HEK293 (cell line): Measurements from ENCODE around the gene SLC6A3.

Experiments used
- CTCF ChIA-PET: fragments of 350-600 bp; formaldehyde crosslinking; extraction: SDS; loops from one replicate; lab custom pipeline; 2021; ENCODE audit warnings: antibody characterized with exemption; lab: Yijun Ruan, JAX
- POLR2A ChIA-PET: fragments of 300-600 bp; formaldehyde crosslinking; extraction: SDS; loops from one replicate; lab custom pipeline; 2020; ENCODE audit warnings: antibody characterized with exemption, inconsistent platforms; lab: Yijun Ruan, JAX
- H3K27ac ChIP-seq: fragments of 200-500 bp; sonication (Bioruptor generic); 2 replicates; pipeline ENCODE4 v1.5.1; 2014; ENCODE audit warnings: low read depth, low read length, control low read depth, inconsistent platforms; ENCODE audit errors: extremely low read depth
- H3K36me3 ChIP-seq, 2 experiments: fragments of 200-500 bp in 1 of 2; sonication (Bioruptor generic) in 1 of 2; 1 replicate in 1 of 2; 2 replicates in 1 of 2; pipeline ENCODE4 v1.5.1; 2014 to 2017; ENCODE audit warnings: inconsistent platforms in 2 of 2, low read length in 2 of 2; ENCODE audit not compliant: control insufficient read depth in 2 of 2, insufficient read depth in 1 of 2
- H3K4me1 ChIP-seq: fragments of 200-500 bp; sonication (Bioruptor generic); 2 replicates; pipeline ENCODE4 v1.5.1; 2014; ENCODE audit warnings: mild to moderate bottlenecking, low read length, inconsistent platforms; ENCODE audit not compliant: control insufficient read depth, insufficient read depth
- H3K4me3 ChIP-seq: 2 replicates; pipeline ENCODE4 v1.5.1; 2011; ENCODE audit warnings: low read depth, mild to moderate bottlenecking, control low read depth, low read length, moderate library complexity
- H3K9me3 ChIP-seq: fragments of 200-500 bp; sonication (Bioruptor generic); 2 replicates; pipeline ENCODE4 v1.5.1; 2014; ENCODE audit warnings: low read depth, low read length, inconsistent platforms; ENCODE audit not compliant: control insufficient read depth, insufficient read depth
- HOXD13 ChIP-seq: sonication (generic); formaldehyde crosslinking; IDR thresholded peaks from 2 replicates; pipeline ENCODE4 v1.8.0; 2022; ENCODE audit warnings: missing genetic modification reagents, borderline replicate concordance
- IKZF3 ChIP-seq: fragments of 450-650 bp; IDR thresholded peaks from 2 replicates; pipeline ENCODE4 v1.5.0; 2018; ENCODE audit warnings: missing biosample characterization, mild to moderate bottlenecking, missing genetic modification characterization, moderate library complexity
- KLF7 ChIP-seq: fragments of 450-650 bp; formaldehyde crosslinking; IDR thresholded peaks from 2 replicates; pipeline ENCODE4 v1.5.1; 2016; ENCODE audit warnings: missing biosample characterization, missing genetic modification characterization, borderline replicate concordance
- MZF1 ChIP-seq: fragments of 450-650 bp; formaldehyde crosslinking; IDR thresholded peaks from 2 replicates; pipeline ENCODE4 v1.5.1; 2017; ENCODE audit warnings: missing biosample characterization, missing genetic modification characterization, borderline replicate concordance
- ZBTB11 ChIP-seq: fragments of 450-650 bp; formaldehyde crosslinking; conservative IDR thresholded peaks from 2 replicates; pipeline ENCODE4 v1.5.1; 2016; ENCODE audit warnings: low read depth, missing biosample characterization, missing genetic modification characterization
- ZBTB8A ChIP-seq: fragments of 450-650 bp; formaldehyde crosslinking; IDR thresholded peaks from 2 replicates; pipeline ENCODE4 v1.5.1; 2016; ENCODE audit warnings: missing biosample characterization, missing genetic modification characterization
- ZIC2 ChIP-seq: fragments of 450-650 bp; formaldehyde crosslinking; IDR thresholded peaks from 2 replicates; pipeline ENCODE4 v1.5.1; 2016; ENCODE audit warnings: missing biosample characterization, missing genetic modification characterization
- ZNF132 ChIP-seq: fragments of 450-650 bp; formaldehyde crosslinking; IDR thresholded peaks from 2 replicates; pipeline ENCODE4 v1.5.1; 2017; ENCODE audit warnings: missing biosample characterization, missing genetic modification characterization, borderline replicate concordance
- ZNF169 ChIP-seq: fragments of 450-650 bp; formaldehyde crosslinking; IDR thresholded peaks from 2 replicates; pipeline ENCODE4 v1.5.1; 2016; ENCODE audit warnings: missing biosample characterization, missing genetic modification characterization
- ZNF26 ChIP-seq: fragments of 450-650 bp; formaldehyde crosslinking; IDR thresholded peaks from 2 replicates; pipeline ENCODE4 v1.5.1; 2016; ENCODE audit warnings: missing biosample characterization, missing genetic modification characterization
- ZNF366 ChIP-seq: fragments of 450-650 bp; formaldehyde crosslinking; conservative IDR thresholded peaks from 2 replicates; pipeline ENCODE4 v1.5.1; 2016; ENCODE audit warnings: missing biosample characterization, missing genetic modification characterization
- ZNF510 ChIP-seq: fragments of 450-650 bp; formaldehyde crosslinking; IDR thresholded peaks from 2 replicates; pipeline ENCODE4 v1.5.1; 2018; ENCODE audit warnings: mild to moderate bottlenecking, missing genetic modification characterization, missing biosample characterization; ENCODE audit not compliant: insufficient replicate concordance
- ZNF518A ChIP-seq: fragments of 450-650 bp; formaldehyde crosslinking; conservative IDR thresholded peaks from 2 replicates; pipeline ENCODE4 v1.5.1; 2016; ENCODE audit warnings: low read depth, missing biosample characterization, missing genetic modification characterization
- ZNF529 ChIP-seq: fragments of 450-650 bp; formaldehyde crosslinking; IDR thresholded peaks from 2 replicates; pipeline ENCODE4 v1.5.1; 2017; ENCODE audit warnings: missing genetic modification characterization, missing biosample characterization; ENCODE audit not compliant: insufficient replicate concordance
- ZNF555 ChIP-seq: fragments of 450-650 bp; formaldehyde crosslinking; conservative IDR thresholded peaks from 2 replicates; pipeline ENCODE4 v1.5.1; 2017; ENCODE audit warnings: missing biosample characterization, mild to moderate bottlenecking, missing genetic modification characterization, inconsistent platforms
- ZNF610 ChIP-seq: fragments of 450-650 bp; formaldehyde crosslinking; IDR thresholded peaks from 2 replicates; pipeline ENCODE4 v1.5.1; 2016; ENCODE audit warnings: missing biosample characterization, missing genetic modification characterization, borderline replicate concordance
- ZNF658 ChIP-seq: fragments of 450-650 bp; formaldehyde crosslinking; IDR thresholded peaks from 2 replicates; pipeline ENCODE4; 2016; ENCODE audit warnings: missing biosample characterization, missing genetic modification characterization
- ZNF670 ChIP-seq: fragments of 450-650 bp; formaldehyde crosslinking; IDR thresholded peaks from 2 replicates; pipeline ENCODE4 v1.5.1; 2016; ENCODE audit warnings: missing biosample characterization, missing genetic modification characterization, low read depth

SLC6A3 gene

GRCh38 chr5:1437876-1438559, 7.2 kb downstream of the SLC6A3 start:
- Histone ChIP-seq H3K4me1 (no peaks in the 10 kb centered on the region), H3K9me3 (no peaks in the 10 kb centered on the region), H3K4me3 (no peak overlapping the region), H3K36me3 (peaks cover 0 to 11% of the 10 kb centered on the region in 2 experiments; a peak in 1 of 3 replicates), H3K27ac (no peak overlapping the region)
- no peak for TF ChIP-seq ZNF518A (tag by site-specific recombination)
- no peak for TF ChIP-seq ZNF670
- TF ChIP-seq KLF7: no peak
- no peak for TF ChIP-seq ZNF510
- TF ChIP-seq ZNF610 (tag by site-specific recombination): no peak
- TF ChIP-seq ZNF366 (tag by site-specific recombination): no peak
- TF ChIP-seq ZNF555: no peak
- no peak for TF ChIP-seq ZNF132 (tag by site-specific recombination)
- TF ChIP-seq ZNF169 (tag by site-specific recombination): no peak
- no peak for TF ChIP-seq HOXD13
- TF ChIP-seq ZNF529: no peak
- no peak for TF ChIP-seq ZBTB8A (tag by site-specific recombination)
- TF ChIP-seq ZBTB11 (tag by site-specific recombination): no peak
- TF ChIP-seq ZNF658: no peak
- no peak for TF ChIP-seq ZIC2 (tag by site-specific recombination)
- no peak for TF ChIP-seq MZF1
- TF ChIP-seq ZNF26 (tag by site-specific recombination): no peak
- TF ChIP-seq IKZF3 (tag by site-specific recombination): no peak
- ChIA-PET POLR2A (no interaction called here), CTCF (interaction anchor here (1.0 to 1.8 kb wide), 5 partner anchors 14 to 264 kb away, joined by 3 to 7 read pairs (median 5); no protein-coding TSS in a partner anchor)
